HuH-7 (cell line): Measurements from ENCODE around the gene CRYBB2.
A peak's percentile ranks its signal among the peaks of the same experiment; 100 is the strongest.
"Not testable (repeated sequence)": the region's sequence is repeated elsewhere in the genome, so short reads cannot be mapped to it uniquely, and the experiment has no call there.

Source experiments
- DNase-seq: peaks from one replicate; pipeline ENCODE4 v3.0.0; 2011; ENCODE audit warnings: low spot score

CRYBB2 gene

DNA sequence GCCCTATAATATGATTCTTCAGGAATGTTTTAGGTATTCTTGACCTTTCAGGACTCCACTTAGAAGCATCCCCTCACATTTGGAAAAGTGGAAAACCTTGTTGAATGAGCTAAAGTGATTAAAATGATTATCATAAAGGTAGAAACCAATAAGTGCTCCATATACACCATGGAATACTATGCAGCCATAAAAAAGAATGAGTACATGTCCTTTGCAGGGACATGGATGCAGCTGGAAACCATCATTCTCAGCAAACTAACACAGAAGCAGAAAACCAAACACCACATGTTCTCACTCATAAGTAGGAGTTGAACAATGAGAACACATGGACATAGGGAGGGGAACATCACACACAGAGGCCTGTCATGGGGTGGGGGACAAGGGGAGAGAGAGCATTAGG lies 14.3 kb downstream of the CRYBB2 start:
- DNase-seq = not testable (repeated sequence)

DNA sequence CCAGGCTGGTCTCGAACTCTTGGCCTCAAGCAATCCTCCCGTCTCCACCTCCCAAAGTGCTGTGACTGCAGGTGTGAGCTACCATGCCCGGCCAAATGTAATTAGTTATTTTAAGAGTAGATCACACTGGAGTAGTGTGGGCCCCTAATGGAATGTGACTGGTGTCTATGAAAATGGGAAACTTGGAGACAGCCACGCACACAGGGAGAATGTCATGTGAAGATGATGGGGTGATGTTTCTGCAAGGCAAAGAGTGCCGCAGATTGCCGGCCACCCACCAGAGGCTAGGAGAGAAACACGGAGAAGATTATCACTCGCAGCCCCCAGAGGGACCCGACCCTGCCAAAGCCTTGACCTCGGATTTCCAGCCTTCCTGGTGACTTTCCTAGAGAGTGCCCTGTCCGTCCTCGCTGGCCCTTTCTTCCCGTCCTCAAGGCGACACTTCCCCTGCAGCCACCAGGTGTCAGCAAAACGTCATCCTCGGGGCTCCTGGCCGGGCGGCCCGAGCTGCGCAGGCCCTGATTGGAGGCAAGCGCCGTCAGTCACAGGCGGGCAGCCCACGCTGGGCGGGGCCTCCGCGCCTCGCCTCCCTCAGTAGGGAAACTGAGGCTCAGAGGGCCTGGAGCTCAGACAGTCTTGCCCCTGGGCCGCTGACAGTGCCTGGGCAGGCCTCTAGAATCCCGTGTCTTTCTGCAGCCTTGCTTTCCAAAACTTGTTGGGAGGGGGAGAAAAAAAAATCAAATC lies 16.3 kb downstream of the CRYBB2 start:
- DNase-seq = peak; percentile 100

DNA sequence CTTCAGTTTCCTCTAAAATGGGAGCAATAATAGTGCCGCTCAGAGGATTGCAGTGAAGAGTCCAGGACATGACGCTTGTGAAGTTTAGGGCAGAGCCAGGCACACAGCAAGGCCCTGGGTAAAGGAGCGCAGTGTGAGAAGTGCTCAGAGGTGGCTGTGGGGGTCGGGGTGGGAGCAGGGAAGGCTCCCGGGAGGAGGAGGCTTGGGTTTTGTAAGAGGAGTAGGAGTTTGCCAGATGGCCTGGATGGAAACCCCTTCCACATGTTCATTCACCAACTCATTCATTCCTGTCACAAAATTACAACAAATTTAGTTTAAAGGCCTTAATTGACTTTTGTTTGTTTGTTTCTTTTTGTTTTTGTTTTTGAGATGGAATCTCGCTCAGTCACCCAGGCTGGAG lies 17.0 kb downstream of the CRYBB2 start:
- no peak for DNase-seq

DNA sequence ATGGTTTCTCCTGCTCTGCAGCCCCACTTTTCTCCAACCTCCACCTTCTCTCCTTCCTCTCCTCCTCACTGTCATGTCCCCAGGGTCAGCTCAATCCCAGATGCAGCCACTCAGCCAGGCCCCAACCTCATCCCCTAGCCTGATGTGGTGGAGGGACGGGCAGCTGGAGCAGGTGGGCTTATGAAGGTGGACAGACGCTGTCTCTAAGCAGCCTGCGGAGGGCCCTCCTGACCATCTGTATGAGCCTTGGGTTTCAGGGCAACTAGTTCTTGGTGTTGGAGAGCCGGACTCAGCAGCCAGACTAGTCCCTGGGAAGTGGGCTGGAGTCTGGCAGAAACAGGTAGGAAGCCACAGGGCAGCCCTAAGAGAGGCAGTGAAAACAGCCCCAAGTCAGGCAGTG lies 18.1 kb downstream of the CRYBB2 start:
- DNase-seq = no peak

DNA sequence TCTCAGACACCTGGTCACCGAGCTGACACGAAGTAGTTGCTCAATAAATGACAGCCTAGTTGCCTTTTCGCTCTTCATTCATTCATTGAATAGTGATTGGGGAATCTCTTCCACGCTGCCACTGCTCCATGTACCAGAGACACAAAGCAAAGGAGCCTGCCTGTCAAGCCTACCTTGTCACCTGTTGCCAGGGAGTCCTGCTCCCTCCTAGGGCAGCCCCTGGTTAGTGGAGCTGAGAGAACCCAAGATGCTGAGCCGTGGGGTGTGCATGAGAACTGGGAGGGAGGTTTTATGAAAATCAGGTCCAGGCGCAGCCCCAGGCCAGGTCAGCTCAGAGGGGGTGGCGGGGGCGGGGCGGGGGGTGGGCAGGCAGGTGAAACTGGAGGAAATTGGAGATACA lies 18.6 kb downstream of the CRYBB2 start:
- DNase-seq = not testable (repeated sequence)

DNA sequence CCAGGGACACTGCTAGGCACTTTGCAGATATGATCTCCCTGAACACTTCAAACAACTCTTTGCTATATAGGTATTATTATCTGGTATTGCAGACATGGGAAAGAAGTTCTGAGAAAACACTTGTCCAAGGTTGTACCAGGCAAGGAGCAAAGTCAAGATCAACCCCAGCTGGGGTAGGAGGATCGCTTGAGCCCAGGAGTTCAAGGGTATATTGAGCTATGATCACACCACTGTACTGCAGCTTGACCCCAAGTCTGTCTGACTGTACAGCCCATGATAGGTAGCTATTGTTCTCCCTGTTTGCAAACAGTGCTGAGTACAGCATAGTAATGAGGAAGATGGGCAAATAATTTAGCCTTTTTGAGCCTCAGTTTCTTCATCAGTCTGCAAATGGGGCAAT lies 35.7 kb downstream of the CRYBB2 start:
- not testable (repeated sequence) for DNase-seq

DNA sequence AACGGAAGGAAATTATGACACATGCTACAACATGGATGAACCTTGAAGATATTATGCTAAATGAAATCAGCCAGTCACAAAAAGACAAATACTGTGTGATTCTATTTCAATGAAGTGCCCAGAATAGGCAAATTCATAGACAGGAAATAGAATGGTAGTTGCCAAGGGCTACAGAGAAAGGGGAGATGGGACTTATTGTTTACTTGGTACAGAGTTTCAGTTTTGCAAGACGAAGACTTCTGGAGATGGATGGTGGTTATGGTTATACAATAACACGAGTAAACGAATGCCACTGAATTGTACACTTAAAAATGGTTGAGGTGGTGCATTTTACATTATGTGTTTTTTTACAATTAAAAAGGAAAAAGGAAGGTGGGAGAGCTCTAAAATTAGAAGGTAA lies 48.1 kb downstream of the CRYBB2 start:
- DNase-seq = not testable (repeated sequence)

DNA sequence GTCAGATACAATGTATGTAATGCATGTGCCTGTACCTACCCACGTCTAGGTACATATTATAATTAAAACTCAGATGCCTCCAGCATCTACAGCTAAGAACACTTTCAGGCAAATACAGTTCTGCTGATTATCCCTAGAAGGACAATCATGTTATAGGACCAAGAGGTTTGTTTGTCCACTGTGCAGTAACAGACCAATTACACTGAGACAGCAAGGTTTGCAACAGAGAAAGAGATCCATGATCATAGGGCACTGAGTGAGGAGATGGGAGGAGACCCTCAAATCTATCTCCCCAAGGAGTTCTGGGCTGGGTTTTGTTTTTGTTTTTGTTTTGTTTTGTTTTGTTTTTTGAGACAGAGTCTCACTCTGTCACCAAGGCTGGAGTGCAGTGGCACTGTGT lies 49.5 kb downstream of the CRYBB2 start:
- DNase-seq = not testable (repeated sequence)

DNA sequence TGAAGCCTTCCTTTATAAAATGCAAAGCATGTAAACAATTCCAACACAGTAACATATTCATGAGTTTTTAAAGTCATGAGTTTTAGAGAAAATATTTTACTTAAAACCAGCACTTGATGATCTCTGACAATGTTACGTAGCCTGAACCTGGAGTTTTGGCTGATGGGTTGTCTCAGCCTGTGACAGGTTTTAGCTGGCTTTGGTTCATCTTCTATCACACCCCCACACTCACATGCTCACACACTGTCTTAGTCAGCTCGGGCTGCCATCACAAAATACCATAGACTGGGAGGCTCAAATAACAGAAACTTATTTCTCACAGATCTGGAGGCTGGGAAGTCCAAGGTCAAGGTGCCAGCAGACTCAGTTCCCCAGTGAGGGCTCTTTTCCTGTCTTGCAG lies 50.6 kb downstream of the CRYBB2 start:
- DNase-seq = not testable (repeated sequence)

DNA sequence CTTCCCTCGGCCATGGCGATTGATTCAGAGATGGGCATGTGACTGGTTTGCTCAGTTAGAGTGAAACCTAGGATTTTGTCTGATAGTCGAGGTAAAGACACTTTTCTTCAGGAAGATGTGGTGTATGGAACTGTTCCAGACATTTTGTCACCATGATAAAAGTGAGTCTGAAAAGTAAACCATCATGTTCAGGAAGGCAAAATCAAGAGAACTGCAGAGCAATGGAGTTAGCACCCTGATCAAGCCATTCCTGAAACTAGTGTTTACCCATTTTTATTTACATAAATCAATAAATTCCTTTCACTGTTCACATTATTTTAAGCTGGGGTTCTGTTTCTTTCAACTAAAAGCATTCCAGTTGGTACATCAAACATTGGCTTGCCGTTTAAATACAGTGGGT lies 53.8 kb downstream of the CRYBB2 start:
- not testable (repeated sequence) for DNase-seq

DNA sequence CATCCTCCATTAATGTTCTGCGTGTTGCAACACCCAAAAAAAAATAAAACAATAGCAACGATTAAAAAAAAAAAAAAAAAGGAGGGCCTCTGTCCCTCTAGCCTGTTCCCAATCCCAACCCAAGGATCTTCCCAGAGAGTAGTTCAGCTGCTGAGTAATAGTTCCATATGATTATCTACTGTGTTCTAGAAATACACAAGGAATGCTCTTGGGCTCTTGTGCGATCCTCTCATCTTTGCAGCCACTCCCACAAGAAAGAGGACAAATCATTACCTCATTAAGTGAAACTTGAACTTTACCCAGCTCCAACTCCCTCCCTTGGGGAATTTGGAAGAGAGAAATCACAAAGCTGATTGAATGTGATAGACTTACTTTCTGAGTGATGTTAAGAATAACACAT lies 54.5 kb downstream of the CRYBB2 start:
- DNase-seq = not testable (repeated sequence)

DNA sequence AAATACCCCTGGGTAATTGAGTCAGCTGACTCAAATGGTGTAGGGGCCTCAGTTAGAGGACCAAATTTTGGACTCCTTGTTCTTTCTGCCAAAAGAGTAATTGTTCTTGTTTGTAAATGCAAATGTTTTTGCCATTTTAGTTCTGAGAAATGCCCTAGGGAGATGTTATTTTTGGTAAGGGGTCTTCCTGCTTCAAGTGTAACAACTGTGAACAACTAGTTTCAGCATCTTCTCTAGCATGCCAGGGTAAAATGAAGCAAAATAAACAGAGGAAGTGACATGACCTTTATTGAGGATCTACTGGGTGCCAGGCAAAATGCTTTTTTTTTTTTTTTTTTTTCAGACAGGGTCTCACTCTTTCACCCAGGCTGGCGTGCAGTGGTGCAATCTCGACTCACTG lies 60.7 kb downstream of the CRYBB2 start:
- DNase-seq = not testable (repeated sequence)
